Uterus (tissue), 4 donors: ENCODE data around the gene RCN2. TPM values are rescaled to one million over a fixed set of nuclear protein-coding genes. Genes with fewer than 3 reads are reported as not detected.

Experiments used
- DNase-seq, 2 donors: peaks; one replicate each; pipeline ENCODE4 v3.0.0-alpha.2; 2019 to 2020
- H3K27ac ChIP-seq, 2 donors: fragments of 200-600 bp; sonication (generic); 1 replicate in 1 of 2; 2 replicates in 1 of 2; pipeline ENCODE4 v1.5.1; 2016 to 2018
- H3K27me3 ChIP-seq, 2 donors: fragments of 200-600 bp; sonication (generic); one replicate each; pipeline ENCODE4 v1.5.1; 2018 to 2019; ENCODE audit warnings: control low read depth in 1 of 2
- H3K36me3 ChIP-seq, 2 donors: fragments of 200-600 bp; sonication (generic); one replicate each; pipeline ENCODE4 v1.5.1; 2019; ENCODE audit warnings: control low read depth in 1 of 2
- H3K4me1 ChIP-seq, 2 donors: fragments of 200-600 bp; sonication (generic); one replicate each; pipeline ENCODE4 v1.5.1; 2018 to 2019; ENCODE audit warnings: control low read depth in 1 of 2
- H3K4me3 ChIP-seq, 2 donors: fragments of 200-600 bp; sonication (generic); 1 replicate in 1 of 2; 2 replicates in 1 of 2; pipeline ENCODE4 v1.5.1; 2018 to 2019; ENCODE audit warnings: mild to moderate bottlenecking in 1 of 2
- H3K9me3 ChIP-seq, 2 donors: fragments of 200-600 bp; sonication (generic); one replicate each; pipeline ENCODE4 v1.5.1; 2019; ENCODE audit warnings: control low read depth in 1 of 2
- POLR2A ChIP-seq, 2 donors: fragments of 450-650 bp; IDR thresholded peaks; one replicate each; pipeline ENCODE4 v1.6.1; 2016; ENCODE audit warnings: antibody characterized with exemption in 2 of 2, mild to moderate bottlenecking in 1 of 2, moderate library complexity in 1 of 2
- intact Hi-C: fragments of 100-400 bp; cut with DNase I; formaldehyde crosslinking; loops from one replicate; pipeline ENCODE4 v1.15.1; 2023; ENCODE audit warnings: low total_unique reads
- total RNA-seq, 4 donors: library from RNA; depleted of rRNA in 3 of 4; stranded (reverse); fragments of >200 nt in 3 of 4; gene quantifications; one replicate each; pipeline versions ENCODE4 v1.1.0 to v1.2.4, GENCODE V29; 2014 to 2023
- TF ChIP-seq, protein P1 (sequence below), 4 experiments: fragments of 200-600 bp in 2 of 4; fragments of 450-650 bp in 2 of 4; sonication (generic) in 2 of 4; IDR thresholded peaks; one replicate each; pipeline ENCODE4 v1.5.1; 2016 to 2019; ENCODE audit warnings: antibody characterized with exemption in 4 of 4, mild to moderate bottlenecking in 2 of 4, moderate library complexity in 1 of 4
- donor health status: DM: yes; HTN: yes; CAD: no.

Gene RCN2
- total RNA-seq, 4 donors from 2014 or later, result 26.1 to 108 (median 46.7) TPM

DNA sequence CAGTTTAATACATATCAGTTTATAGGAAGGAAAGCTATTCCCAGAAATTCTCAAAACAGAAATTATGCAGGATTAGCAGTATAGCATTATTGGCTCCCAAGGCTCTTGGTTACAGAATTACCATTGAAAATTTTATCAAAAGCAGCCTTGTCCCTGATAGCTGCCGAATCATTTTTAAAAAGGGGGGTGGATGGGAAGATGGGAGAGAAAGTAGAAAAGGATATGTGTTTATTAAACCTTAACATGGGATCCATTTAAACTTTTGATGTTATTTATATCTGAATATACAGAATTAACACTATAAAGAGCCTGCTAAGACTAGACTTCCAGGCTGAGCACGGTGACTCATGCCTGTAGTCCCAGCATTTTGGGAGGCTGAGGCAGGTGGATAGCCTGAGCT, 10.8 kb downstream of the RCN2 start:
- H3K4me1 ChIP-seq, result no peaks in the 10 kb centered on the region
- no peak for TF ChIP-seq POLR2A (IDR thresholded peaks at IDR 0.05)
- TF ChIP-seq, protein P1, sequence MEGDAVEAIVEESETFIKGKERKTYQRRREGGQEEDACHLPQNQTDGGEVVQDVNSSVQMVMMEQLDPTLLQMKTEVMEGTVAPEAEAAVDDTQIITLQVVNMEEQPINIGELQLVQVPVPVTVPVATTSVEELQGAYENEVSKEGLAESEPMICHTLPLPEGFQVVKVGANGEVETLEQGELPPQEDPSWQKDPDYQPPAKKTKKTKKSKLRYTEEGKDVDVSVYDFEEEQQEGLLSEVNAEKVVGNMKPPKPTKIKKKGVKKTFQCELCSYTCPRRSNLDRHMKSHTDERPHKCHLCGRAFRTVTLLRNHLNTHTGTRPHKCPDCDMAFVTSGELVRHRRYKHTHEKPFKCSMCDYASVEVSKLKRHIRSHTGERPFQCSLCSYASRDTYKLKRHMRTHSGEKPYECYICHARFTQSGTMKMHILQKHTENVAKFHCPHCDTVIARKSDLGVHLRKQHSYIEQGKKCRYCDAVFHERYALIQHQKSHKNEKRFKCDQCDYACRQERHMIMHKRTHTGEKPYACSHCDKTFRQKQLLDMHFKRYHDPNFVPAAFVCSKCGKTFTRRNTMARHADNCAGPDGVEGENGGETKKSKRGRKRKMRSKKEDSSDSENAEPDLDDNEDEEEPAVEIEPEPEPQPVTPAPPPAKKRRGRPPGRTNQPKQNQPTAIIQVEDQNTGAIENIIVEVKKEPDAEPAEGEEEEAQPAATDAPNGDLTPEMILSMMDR (IDR thresholded peaks at IDR 0.05), result no peak
- no peaks in the 10 kb centered on the region for H3K27me3 ChIP-seq
- intact Hi-C loops, result no loop called here
- no peak for DNase-seq
- no peaks in the 10 kb centered on the region for H3K9me3 ChIP-seq
- H3K27ac ChIP-seq, result no peak overlapping the region
- no peak overlapping the region for H3K4me3 ChIP-seq
- H3K36me3 ChIP-seq, result no peaks in the 10 kb centered on the region

DNA sequence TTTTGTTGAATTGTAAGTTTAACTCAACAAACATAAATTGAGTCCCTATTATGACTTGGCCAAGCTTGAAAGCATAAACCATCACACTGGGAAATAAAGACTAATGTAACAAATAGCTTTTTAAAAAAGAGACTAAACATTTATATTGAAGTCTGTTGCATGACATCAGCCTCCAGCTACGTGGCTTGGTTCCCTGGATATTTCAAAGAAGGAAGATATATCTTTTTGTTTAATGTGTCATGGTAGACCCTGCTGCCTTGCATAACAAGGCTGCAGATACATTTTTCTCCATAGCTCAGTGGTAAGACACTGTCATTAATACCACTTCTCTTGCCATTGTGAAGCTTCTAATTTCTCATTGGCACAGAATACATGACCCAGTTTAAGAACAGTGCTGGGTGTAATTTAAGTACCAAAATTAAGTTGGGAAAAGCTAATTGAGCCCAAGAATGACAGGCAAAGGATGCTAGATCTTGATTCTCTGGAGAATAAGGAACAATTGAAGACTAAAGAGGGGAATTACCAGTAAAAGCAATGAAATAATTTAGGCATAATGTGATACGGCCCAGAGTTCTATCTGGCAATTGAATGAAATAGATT, 14.0 kb downstream of the RCN2 start:
- H3K4me1 ChIP-seq, result no peaks in the 10 kb centered on the region
- H3K27ac ChIP-seq, result no peak overlapping the region
- DNase-seq, result no peak
- no peaks in the 10 kb centered on the region for H3K27me3 ChIP-seq
- H3K36me3 ChIP-seq, result no peaks in the 10 kb centered on the region
- no peak overlapping the region for H3K4me3 ChIP-seq
- TF ChIP-seq, protein P1 (IDR thresholded peaks at IDR 0.05), result no peak
- no peak for TF ChIP-seq POLR2A (IDR thresholded peaks at IDR 0.05)
- no peaks in the 10 kb centered on the region for H3K9me3 ChIP-seq
- intact Hi-C loops, result no loop called here

DNA sequence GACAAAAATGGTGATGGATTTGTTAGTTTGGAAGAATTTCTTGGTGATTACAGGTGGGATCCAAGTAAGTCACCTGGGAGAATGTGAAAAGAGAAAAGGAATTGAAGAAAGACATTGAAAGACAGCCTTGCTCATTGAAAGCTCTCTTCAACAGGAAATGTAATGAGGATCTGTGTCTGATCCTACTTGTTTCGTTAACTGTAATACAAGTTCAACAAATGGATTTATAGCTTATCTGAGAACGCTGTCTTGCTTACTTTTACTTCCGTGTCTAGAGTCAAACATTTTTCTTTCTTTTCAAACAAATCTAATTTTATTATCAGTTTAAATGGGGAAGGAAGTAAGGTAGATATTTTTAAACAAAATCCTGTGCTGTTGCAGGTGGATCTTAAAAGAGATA, 15.9 kb downstream of the RCN2 start:
- no peak overlapping the region for H3K27ac ChIP-seq
- no peak for TF ChIP-seq POLR2A (IDR thresholded peaks at IDR 0.05)
- TF ChIP-seq, protein P1 (IDR thresholded peaks at IDR 0.05), result no peak
- no peaks in the 10 kb centered on the region for H3K27me3 ChIP-seq
- H3K9me3 ChIP-seq, result no peaks in the 10 kb centered on the region
- H3K4me1 ChIP-seq, result no peaks in the 10 kb centered on the region
- H3K36me3 ChIP-seq, result no peaks in the 10 kb centered on the region
- H3K4me3 ChIP-seq, result no peak overlapping the region
- intact Hi-C loops, result no loop called here
- DNase-seq, result no peak

DNA sequence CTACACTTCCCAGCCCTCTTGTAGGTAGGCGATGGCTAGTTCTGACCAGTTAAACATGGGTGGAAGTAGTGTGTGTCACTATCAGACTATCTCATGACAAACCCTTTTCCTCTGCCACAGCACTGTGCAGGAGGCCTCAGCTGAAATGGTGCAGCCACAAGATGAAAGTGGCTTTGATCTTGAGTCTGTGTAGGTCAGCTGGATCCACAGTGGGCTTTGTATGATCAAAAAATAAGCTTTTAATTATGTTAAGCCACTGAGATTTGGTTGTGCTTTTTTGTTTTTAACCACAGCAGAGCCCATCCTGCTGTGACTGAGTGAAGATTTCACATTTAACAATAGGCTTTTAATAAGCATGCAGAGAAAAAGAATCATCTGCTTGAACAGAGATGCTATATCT, 19.7 kb downstream of the RCN2 start:
- H3K9me3 ChIP-seq, result no peaks in the 10 kb centered on the region
- H3K36me3 ChIP-seq, result no peaks in the 10 kb centered on the region
- no peak overlapping the region for H3K27ac ChIP-seq
- intact Hi-C loops, result no loop called here
- DNase-seq, result no peak
- no peaks in the 10 kb centered on the region for H3K4me1 ChIP-seq
- H3K27me3 ChIP-seq, result no peaks in the 10 kb centered on the region
- no peak overlapping the region for H3K4me3 ChIP-seq
- no peak for TF ChIP-seq POLR2A (IDR thresholded peaks at IDR 0.05)
- TF ChIP-seq, protein P1 (IDR thresholded peaks at IDR 0.05), result no peak

DNA sequence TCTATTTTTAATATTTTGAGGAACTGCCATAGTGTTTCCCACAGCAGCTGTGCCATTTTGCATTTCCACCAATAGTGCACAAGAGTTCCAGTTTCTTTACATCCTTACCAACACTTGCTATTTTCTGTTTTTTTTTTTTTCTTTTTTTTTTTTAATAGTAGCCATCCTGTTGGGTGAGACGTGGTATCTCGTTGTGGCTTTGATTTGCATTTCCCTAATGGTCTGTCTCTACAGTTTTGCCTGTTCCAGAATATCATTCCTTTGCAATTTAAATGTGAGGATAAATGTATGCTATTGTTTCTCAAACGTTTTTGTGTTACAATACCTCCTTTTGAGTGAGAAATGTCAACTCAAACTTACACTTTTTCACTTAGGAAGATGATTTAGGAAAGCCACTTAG, 22.4 kb downstream of the RCN2 start:
- intact Hi-C loops, result no loop called here
- Histone ChIP-seq H3K4me1 (no peaks in the 10 kb centered on the region), H3K27me3 (no peaks in the 10 kb centered on the region), H3K27ac (no peak overlapping the region), H3K9me3 (no peaks in the 10 kb centered on the region), H3K4me3 (no peak overlapping the region), H3K36me3 (no peaks in the 10 kb centered on the region)
- TF ChIP-seq, protein P1 (IDR thresholded peaks at IDR 0.05), result no peak
- no peak for TF ChIP-seq POLR2A (IDR thresholded peaks at IDR 0.05)
- DNase-seq, result no peak
